Trophoblast cell (in vitro differentiated cells and primary cell): Measurements from ENCODE around the gene MYO18B.

Source experiments
- DNase-seq, 2 donors: peaks; one replicate each; pipeline ENCODE4 v3.0.0-alpha.2; 2016
- H2AFZ ChIP-seq: 2 replicates; pipeline ENCODE4 v1.6.1; 2013; ENCODE audit warnings: low read length, moderate library complexity, mild to moderate bottlenecking; ENCODE audit not compliant: insufficient read depth, poor library complexity
- H2AK5ac ChIP-seq: 2 replicates; pipeline ENCODE4 v1.6.1; 2013; ENCODE audit warnings: mild to moderate bottlenecking, low read length
- H2BK120ac ChIP-seq: 2 replicates; pipeline ENCODE4 v1.6.1; 2013; ENCODE audit warnings: low read length, mild to moderate bottlenecking, moderate library complexity; ENCODE audit not compliant: insufficient read depth, poor library complexity
- H2BK12ac ChIP-seq: 2 replicates; pipeline ENCODE4 v1.6.1; 2013; ENCODE audit warnings: mild to moderate bottlenecking, low read length, moderate library complexity
- H2BK5ac ChIP-seq: 2 replicates; pipeline ENCODE4 v1.6.1; 2013; ENCODE audit warnings: low read length, low read depth, moderate library complexity, mild to moderate bottlenecking; ENCODE audit not compliant: poor library complexity
- H3K14ac ChIP-seq: 2 replicates; pipeline ENCODE4 v1.6.1; 2013; ENCODE audit warnings: mild to moderate bottlenecking, low read length
- H3K18ac ChIP-seq: 2 replicates; pipeline ENCODE4 v1.6.1; 2013; ENCODE audit warnings: mild to moderate bottlenecking, low read length
- H3K23ac ChIP-seq: 2 replicates; pipeline ENCODE4 v1.6.1; 2013; ENCODE audit warnings: low read length
- H3K27ac ChIP-seq: 2 replicates; pipeline ENCODE4 v1.5.1; 2013; ENCODE audit warnings: low read depth, mild to moderate bottlenecking, inconsistent platforms, low read length, moderate library complexity
- H3K27me3 ChIP-seq: 2 replicates; pipeline ENCODE4 v1.6.1; 2013; ENCODE audit warnings: inconsistent platforms, mild to moderate bottlenecking, low read length, moderate library complexity; ENCODE audit not compliant: insufficient read depth
- H3K36me3 ChIP-seq, 2 experiments: 1 replicate in 1 of 2; 2 replicates in 1 of 2; pipeline ENCODE4 v1.6.1; 2013; ENCODE audit warnings: low read length in 2 of 2, mild to moderate bottlenecking in 2 of 2, moderate library complexity in 1 of 2; ENCODE audit not compliant: insufficient read depth in 2 of 2, control insufficient read depth in 1 of 2
- H3K4ac ChIP-seq: 2 replicates; pipeline ENCODE4 v1.6.1; 2013; ENCODE audit warnings: low read depth, mild to moderate bottlenecking, low read length, moderate library complexity
- H3K4me1 ChIP-seq, 2 experiments: 1 replicate in 1 of 2; 2 replicates in 1 of 2; pipeline ENCODE4 v1.6.1; 2013; ENCODE audit warnings: low read length in 2 of 2, mild to moderate bottlenecking in 2 of 2, moderate library complexity in 1 of 2; ENCODE audit not compliant: insufficient read depth in 2 of 2, control insufficient read depth in 1 of 2
- H3K4me2 ChIP-seq: 2 replicates; pipeline ENCODE4 v1.6.1; 2013; ENCODE audit warnings: inconsistent platforms, mild to moderate bottlenecking, low read length, moderate library complexity
- H3K4me3 ChIP-seq: 2 replicates; pipeline ENCODE4 v1.5.1; 2013; ENCODE audit warnings: mild to moderate bottlenecking, low read depth, low read length, inconsistent platforms
- H3K79me1 ChIP-seq: one replicate; pipeline ENCODE4 v1.6.1; 2013; ENCODE audit warnings: low read length
- H3K79me2 ChIP-seq: 2 replicates; pipeline ENCODE4 v1.6.1; 2013; ENCODE audit warnings: low read length, mild to moderate bottlenecking; ENCODE audit not compliant: control insufficient read depth, insufficient read depth, poor library complexity
- H3K9ac ChIP-seq: 2 replicates; pipeline ENCODE4 v1.6.1; 2013; ENCODE audit warnings: mild to moderate bottlenecking, low read length
- H3K9me3 ChIP-seq: 2 replicates; pipeline ENCODE4 v1.6.1; 2013; ENCODE audit warnings: low read depth, mild to moderate bottlenecking, control low read depth, inconsistent platforms, low read length; ENCODE audit not compliant: insufficient read depth
- H4K12ac ChIP-seq: 2 replicates; pipeline ENCODE4 v1.6.1; 2013; ENCODE audit warnings: low read depth, mild to moderate bottlenecking, low read length, moderate library complexity
- H4K8ac ChIP-seq: 2 replicates; pipeline ENCODE4 v1.6.1; 2013; ENCODE audit warnings: low read depth, mild to moderate bottlenecking, low read length, moderate library complexity
- H4K91ac ChIP-seq: one replicate; pipeline ENCODE4 v1.6.1; 2013; ENCODE audit warnings: low read depth, mild to moderate bottlenecking, low read length, moderate library complexity
- WGBS: extraction: QIAGEN DNeasy Blood & Tissue Kit; methylation state at CpG from one replicate; pipeline ENCODE4 v1.1.7; 2013; ENCODE audit warnings: missing lambda C conversion rate; ENCODE audit not compliant: insufficient read length, insufficient coverage; ENCODE audit errors: extremely low coverage; 5-methylcytosine and 5-hydroxymethylcytosine counted together

Gene MYO18B

GRCh38 chr22:25712661-25713400 lies 29.2 kb upstream of the MYO18B start:
- Histone ChIP-seq H3K27ac (peak overlapping the region; percentile 14), H3K14ac (peak overlapping the region; percentile 14), H3K4me3 (no peak overlapping the region), H3K9me3 (no peaks in the 10 kb centered on the region), H3K18ac (no peak overlapping the region), H4K12ac (no peak overlapping the region), H2BK5ac (no peak overlapping the region), H4K8ac (no peak overlapping the region), H2BK120ac (peak overlapping the region; percentile 81), H3K27me3 (no peaks in the 10 kb centered on the region), H2AFZ (no peak overlapping the region), H3K4me2 (no peak overlapping the region), H3K79me1 (peaks cover 4% of the 10 kb centered on the region), H3K4ac (no peak overlapping the region), H4K91ac (peak overlapping the region; percentile 20), H2BK12ac (no peak overlapping the region), H3K36me3 (peaks cover 0 to 2% of the 10 kb centered on the region in 2 experiments), H3K79me2 (peaks cover 2% of the 10 kb centered on the region), H3K23ac (no peak overlapping the region), H3K9ac (no peak overlapping the region), H3K4me1 (peaks cover 14 to 18% of the 10 kb centered on the region in 2 experiments), H2AK5ac (no peak overlapping the region)
- DNase-seq = no peak
- no CpG with 5 or more reads among the region's 7 CpGs for WGBS

DNA sequence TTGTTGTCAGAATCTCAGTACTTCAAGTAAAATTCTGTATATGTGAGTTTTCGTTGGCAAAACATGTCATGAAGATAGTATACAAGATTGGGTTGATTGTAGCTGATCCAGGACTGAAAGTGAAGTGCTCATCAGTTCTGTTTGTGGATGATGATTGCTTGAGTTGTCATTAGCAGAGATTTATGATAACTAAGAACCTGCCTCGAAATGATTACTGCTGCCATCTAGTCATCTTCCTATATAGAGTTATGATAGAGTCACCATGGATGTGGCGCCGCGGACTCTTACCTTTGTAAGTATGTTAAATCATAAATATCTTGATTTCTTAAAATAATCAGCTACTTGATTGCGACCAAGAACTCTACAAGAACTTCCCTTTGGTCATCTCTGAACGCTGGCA lies 27.9 kb upstream of the MYO18B start:
- Histone ChIP-seq H3K27me3 (no peaks in the 10 kb centered on the region), H2BK12ac (no peak overlapping the region), H3K4ac (no peak overlapping the region), H3K4me3 (no peak overlapping the region), H2BK120ac (no peak overlapping the region), H3K23ac (no peak overlapping the region), H3K9me3 (no peaks in the 10 kb centered on the region), H3K27ac (no peak overlapping the region), H3K14ac (no peak overlapping the region), H2AK5ac (no peak overlapping the region), H3K79me1 (peaks cover 4% of the 10 kb centered on the region), H4K91ac (no peak overlapping the region), H3K9ac (no peak overlapping the region), H4K12ac (no peak overlapping the region), H3K79me2 (peaks cover 2% of the 10 kb centered on the region), H2BK5ac (no peak overlapping the region), H2AFZ (no peak overlapping the region), H4K8ac (no peak overlapping the region), H3K36me3 (peaks cover 0 to 2% of the 10 kb centered on the region in 2 experiments), H3K18ac (no peak overlapping the region), H3K4me1 (peaks cover 12 to 15% of the 10 kb centered on the region in 2 experiments), H3K4me2 (no peak overlapping the region)
- DNase-seq = no peak
- WGBS = no CpG with 5 or more reads among the region's 7 CpGs

DNA sequence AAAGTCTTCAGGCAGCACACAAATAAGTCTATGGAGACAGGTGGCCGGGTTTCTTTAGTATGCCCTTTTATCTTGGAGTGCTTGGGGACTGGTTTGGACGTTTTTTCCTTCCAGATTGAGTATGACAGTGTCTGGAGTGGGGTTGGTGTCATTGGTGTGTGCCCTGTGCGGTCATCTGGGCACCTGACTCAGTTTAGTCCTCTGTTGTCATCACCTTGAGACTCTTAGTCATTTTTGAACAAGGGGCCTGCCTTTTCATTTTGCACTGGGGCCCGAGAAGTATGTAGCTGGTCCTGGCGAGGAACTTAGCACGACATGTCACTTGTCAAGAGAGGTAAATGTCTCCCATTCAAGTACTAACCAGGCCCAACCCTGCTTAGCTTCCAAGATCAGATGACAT lies 27.2 kb upstream of the MYO18B start:
- no peak overlapping the region for H3K9ac ChIP-seq
- no peak overlapping the region for H3K4ac ChIP-seq
- no CpG with 5 or more reads among the region's 6 CpGs for WGBS
- no peak overlapping the region for H3K4me3 ChIP-seq
- no peak overlapping the region for H2AK5ac ChIP-seq
- H4K12ac ChIP-seq = no peak overlapping the region
- no peak overlapping the region for H3K4me2 ChIP-seq
- H2BK5ac ChIP-seq = no peak overlapping the region
- H3K23ac ChIP-seq = no peak overlapping the region
- H3K27ac ChIP-seq = no peak overlapping the region
- no peak overlapping the region for H2BK120ac ChIP-seq
- no peaks in the 10 kb centered on the region for H3K9me3 ChIP-seq
- no peak overlapping the region for H3K14ac ChIP-seq
- peaks cover 11 to 15% of the 10 kb centered on the region in 2 experiments for H3K4me1 ChIP-seq
- no peak overlapping the region for H4K91ac ChIP-seq
- peaks cover 4% of the 10 kb centered on the region for H3K79me1 ChIP-seq
- H3K18ac ChIP-seq = no peak overlapping the region
- H2BK12ac ChIP-seq = no peak overlapping the region
- peaks cover 0 to 2% of the 10 kb centered on the region in 2 experiments for H3K36me3 ChIP-seq
- no peak overlapping the region for H2AFZ ChIP-seq
- no peak for DNase-seq
- no peak overlapping the region for H4K8ac ChIP-seq
- H3K79me2 ChIP-seq = peaks cover 2% of the 10 kb centered on the region
- no peaks in the 10 kb centered on the region for H3K27me3 ChIP-seq

DNA sequence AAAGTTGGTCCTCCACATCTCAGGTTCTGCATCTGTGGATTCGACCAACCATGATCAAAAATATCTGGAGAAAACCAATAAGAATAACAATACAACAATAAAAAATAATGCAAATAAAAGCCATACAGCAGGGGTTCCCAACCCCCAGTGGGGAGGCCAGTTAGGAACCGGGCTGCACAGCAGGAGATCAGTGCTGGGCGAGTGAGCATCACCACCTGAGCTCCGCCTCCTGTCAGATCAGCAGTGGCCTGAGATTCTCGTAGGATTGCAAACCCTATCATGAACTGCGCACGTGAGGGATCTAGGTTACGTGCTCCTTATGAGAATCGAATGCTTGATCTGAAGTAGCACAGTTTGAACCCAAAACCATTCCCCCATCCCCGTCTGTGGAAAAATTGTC lies 25.4 kb upstream of the MYO18B start:
- no peaks in the 10 kb centered on the region for H3K9me3 ChIP-seq

More for the DNA sequence above, 25.4 kb upstream of the MYO18B start:
- Histone ChIP-seq H3K14ac (no peak overlapping the region), H3K36me3 (peaks cover 0 to 2% of the 10 kb centered on the region in 2 experiments), H3K4me3 (no peak overlapping the region), H2BK12ac (no peak overlapping the region), H3K9ac (no peak overlapping the region), H2AFZ (no peak overlapping the region), H3K4ac (no peak overlapping the region), H3K18ac (no peak overlapping the region), H3K79me1 (peaks cover 4% of the 10 kb centered on the region), H3K79me2 (peaks cover 2% of the 10 kb centered on the region), H2AK5ac (no peak overlapping the region), H3K23ac (no peak overlapping the region), H3K4me2 (no peak overlapping the region), H3K4me1 (peaks cover 6 to 9% of the 10 kb centered on the region in 2 experiments), H2BK5ac (no peak overlapping the region), H4K8ac (no peak overlapping the region), H4K12ac (no peak overlapping the region), H2BK120ac (no peak overlapping the region), H3K27me3 (no peaks in the 10 kb centered on the region), H4K91ac (no peak overlapping the region), H3K27ac (no peak overlapping the region)
- no CpG with 5 or more reads among the region's 10 CpGs for WGBS
- DNase-seq = no peak
